GM19025 (cell line): Measurements from ENCODE around the gene SKIL.

Source experiments
- ATAC-seq: cut with Tn5 transposase; IDR thresholded peaks from one replicate; pipeline ENCODE4 v1.9.1; 2021; ENCODE audit warnings: mild to moderate bottlenecking, low read depth, moderate library complexity; ENCODE audit not compliant: unreplicated experiment

Gene SKIL

GRCh38 chr3:170432416-170432815 lies 74.9 kb downstream of the SKIL start:
- ATAC-seq = no peak

GRCh38 chr3:170436697-170437096 lies 79.2 kb downstream of the SKIL start:
- ATAC-seq = no peak

GRCh38 chr3:170437176-170437575 lies 79.7 kb downstream of the SKIL start:
- no peak for ATAC-seq

GRCh38 chr3:170437696-170438407 lies 80.3 kb downstream of the SKIL start:
- no peak for ATAC-seq

- no peak for ATAC-seq
Observed at GRCh38 chr3:170438836-170439235, 81.3 kb downstream of the SKIL start.

- no peak for ATAC-seq
Observed at GRCh38 chr3:170440344-170440743, 82.8 kb downstream of the SKIL start.

- ATAC-seq = no peak
Observed at GRCh38 chr3:170441412-170441811, 83.9 kb downstream of the SKIL start.

GRCh38 chr3:170442947-170443346 lies 85.4 kb downstream of the SKIL start:
- ATAC-seq = no peak

- no peak for ATAC-seq
Observed at GRCh38 chr3:170443457-170443856, 85.9 kb downstream of the SKIL start.
